Measurements from ENCODE around the gene STARD10.

Gene STARD10

DNA sequence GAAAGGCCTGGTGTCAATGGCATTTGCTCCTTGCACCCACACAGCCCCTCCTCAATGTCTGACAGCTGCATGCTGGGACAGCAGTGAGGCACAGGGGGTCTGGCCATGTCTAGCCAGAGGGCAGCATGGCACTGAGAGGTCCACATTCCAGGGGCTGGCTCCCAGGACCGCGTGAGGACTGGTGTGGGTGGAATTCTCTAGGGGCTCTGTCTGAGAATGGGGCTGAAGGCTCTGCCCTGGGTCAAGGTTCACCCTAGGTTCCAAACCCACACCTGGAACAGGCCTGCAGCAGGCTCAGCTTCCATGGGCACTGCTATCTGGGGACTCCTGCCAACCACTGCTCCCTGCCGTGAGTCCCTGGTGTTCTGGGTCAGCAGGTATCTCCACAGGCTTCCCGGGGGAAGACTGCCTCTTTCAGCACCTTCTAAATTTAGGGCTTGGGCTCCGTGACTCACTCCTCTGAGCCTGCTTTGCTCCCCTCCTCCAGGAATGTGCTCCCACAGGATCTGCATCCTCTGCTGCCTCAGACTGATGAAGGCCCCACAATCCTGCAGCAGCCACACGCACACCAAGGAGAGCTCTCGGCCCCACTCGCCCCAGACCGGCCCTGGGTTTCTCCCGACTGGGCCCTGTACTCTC, 4.2 kb downstream of the STARD10 start:
- no peak for DNase-seq (ENCODE audit: low read depth)
- H3K4me3 ChIP-seq (ENCODE audit: low read depth, low read length) = no peak overlapping the region
- TF ChIP-seq, protein P1, sequence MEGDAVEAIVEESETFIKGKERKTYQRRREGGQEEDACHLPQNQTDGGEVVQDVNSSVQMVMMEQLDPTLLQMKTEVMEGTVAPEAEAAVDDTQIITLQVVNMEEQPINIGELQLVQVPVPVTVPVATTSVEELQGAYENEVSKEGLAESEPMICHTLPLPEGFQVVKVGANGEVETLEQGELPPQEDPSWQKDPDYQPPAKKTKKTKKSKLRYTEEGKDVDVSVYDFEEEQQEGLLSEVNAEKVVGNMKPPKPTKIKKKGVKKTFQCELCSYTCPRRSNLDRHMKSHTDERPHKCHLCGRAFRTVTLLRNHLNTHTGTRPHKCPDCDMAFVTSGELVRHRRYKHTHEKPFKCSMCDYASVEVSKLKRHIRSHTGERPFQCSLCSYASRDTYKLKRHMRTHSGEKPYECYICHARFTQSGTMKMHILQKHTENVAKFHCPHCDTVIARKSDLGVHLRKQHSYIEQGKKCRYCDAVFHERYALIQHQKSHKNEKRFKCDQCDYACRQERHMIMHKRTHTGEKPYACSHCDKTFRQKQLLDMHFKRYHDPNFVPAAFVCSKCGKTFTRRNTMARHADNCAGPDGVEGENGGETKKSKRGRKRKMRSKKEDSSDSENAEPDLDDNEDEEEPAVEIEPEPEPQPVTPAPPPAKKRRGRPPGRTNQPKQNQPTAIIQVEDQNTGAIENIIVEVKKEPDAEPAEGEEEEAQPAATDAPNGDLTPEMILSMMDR (IDR thresholded peaks at IDR 0.05; ENCODE audit: control insufficient read depth, extremely low read depth, insufficient read depth) = no peak

DNA sequence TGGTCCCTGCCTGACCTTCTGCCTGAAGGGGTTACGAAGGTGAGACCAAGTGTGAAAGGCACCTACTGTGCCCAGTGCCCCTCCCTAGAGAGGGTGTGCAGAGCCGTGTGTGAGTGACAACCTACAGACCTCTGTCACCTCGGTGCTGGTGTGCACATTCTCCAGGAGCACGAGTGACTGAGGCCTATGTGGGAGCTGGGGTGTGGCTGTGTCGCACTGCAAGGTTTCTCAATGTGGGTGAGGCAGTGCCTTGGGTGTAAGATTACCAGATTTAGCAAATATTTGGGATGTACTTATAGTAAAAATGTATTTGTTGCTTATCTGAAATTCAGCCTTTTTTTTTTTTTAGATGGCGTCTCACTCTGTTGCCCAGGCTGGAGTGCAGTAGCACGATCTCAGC, 5.6 kb downstream of the STARD10 start:
- no peak for DNase-seq (ENCODE audit: low read depth)
- TF ChIP-seq, protein P1 (IDR thresholded peaks at IDR 0.05; ENCODE audit: control insufficient read depth, extremely low read depth, insufficient read depth) = no peak
- no peak overlapping the region for H3K4me3 ChIP-seq (ENCODE audit: low read depth, low read length)

DNA sequence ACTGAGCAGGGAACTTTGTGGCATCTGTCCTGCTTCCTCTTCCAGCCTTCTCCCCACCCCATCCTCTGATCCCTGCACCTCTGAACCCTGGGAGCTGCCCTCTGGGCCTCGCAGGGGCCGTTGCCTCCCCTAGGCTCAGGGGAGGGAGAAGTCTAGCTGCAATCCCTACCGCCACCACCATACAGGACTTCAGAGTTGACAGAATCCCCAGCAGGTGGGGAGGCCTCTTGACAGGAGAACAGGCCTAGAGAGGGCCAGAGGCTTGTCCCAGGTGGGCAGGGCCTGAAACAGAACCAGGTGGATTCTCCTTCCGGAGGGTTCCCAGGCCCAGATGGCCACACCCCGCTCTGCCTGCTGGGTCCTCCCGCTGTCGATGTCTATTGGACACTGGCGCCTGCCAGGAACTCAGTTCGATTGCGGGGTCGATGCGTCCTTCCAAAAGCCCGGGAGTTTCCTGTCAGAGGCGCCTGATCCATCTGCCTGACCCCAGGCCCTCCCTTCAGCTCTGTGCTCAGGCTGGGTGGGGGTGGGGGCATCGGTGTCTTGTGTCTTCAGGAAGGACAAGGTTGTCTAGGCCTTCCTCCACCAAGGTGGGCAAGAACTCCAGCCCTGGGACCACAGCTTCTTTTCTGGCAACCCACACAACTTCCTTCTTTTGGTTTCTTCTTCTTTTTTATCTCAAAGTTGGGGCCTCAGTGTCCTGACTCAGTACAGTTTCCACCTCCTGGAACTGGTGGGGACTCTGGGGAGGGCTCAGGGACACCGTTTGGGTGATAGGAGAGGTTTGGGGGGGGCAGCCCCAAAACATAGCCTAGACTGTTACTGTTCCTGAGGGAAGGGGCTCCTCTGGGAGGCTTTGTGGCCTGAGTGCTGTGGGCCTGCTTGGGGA, 6.4 kb downstream of the STARD10 start:
- TF ChIP-seq, protein P1 (IDR thresholded peaks at IDR 0.05; ENCODE audit: control insufficient read depth, extremely low read depth, insufficient read depth) = no peak
- DNase-seq (ENCODE audit: low read depth) = no peak
- no peak overlapping the region for H3K4me3 ChIP-seq (ENCODE audit: low read depth, low read length)

GRCh38 chr11:72786305-72787215, 7.3 kb downstream of the STARD10 start:
- peak; percentile 23 for DNase-seq (ENCODE audit: low read depth)
- TF ChIP-seq, protein P1 (IDR thresholded peaks at IDR 0.05; ENCODE audit: control insufficient read depth, extremely low read depth, insufficient read depth) = no peak
- H3K4me3 ChIP-seq (ENCODE audit: low read depth, low read length) = no peak overlapping the region

- no peak for DNase-seq (ENCODE audit: low read depth)
- TF ChIP-seq, protein P1 (IDR thresholded peaks at IDR 0.05; ENCODE audit: control insufficient read depth, extremely low read depth, insufficient read depth) = no peak
- no peak overlapping the region for H3K4me3 ChIP-seq (ENCODE audit: low read depth, low read length)
Measured at GRCh38 chr11:72784662-72785061, 9.2 kb downstream of the STARD10 start.

DNA sequence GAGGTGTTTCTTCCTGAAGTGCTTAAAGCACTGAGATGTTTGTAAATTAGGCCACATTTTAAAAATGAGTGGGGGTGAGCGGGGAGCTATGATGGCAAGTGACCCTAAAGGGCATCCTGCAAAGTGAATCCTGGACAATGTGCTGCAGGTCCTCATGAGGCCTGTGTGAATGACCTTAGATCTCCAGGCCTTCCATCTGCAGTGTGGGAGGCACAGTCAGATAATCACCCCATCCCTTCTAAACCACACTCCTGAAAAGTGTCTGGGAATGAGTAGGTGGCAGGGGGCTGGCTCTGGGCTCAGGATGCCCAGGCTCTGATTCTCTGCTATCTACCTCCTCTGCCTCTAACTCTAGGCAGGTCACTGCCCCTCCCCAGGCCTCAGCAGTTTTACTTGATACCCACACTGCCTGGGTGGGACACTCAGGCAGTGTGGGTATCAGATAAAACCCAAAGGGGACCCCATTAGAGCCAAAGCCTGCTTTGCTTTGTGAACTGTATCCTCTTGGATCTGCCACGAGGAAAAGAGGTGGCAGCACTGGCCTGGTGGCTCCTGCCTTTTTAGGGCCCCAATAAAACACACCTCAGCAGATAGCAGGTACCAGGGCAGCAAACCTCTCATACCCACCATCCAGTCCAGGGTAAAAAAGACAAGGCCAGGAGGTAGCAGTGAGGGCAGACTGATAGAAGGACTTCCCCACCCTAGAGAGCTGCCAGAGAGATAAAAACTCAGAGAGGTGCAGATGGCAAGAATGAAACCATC, 10.5 kb downstream of the STARD10 start:
- H3K4me3 ChIP-seq (ENCODE audit: low read depth, low read length) = no peak overlapping the region
- TF ChIP-seq, protein P1 (IDR thresholded peaks at IDR 0.05; ENCODE audit: control insufficient read depth, extremely low read depth, insufficient read depth) = no peak
- no peak for DNase-seq (ENCODE audit: low read depth)

All from LNCaP clone FGC (cell line).